ENCODE results near the gene RAB1A.
"Not testable (repeated sequence)": the region's sequence is repeated elsewhere in the genome, so short reads cannot be mapped to it uniquely, and the experiment has no call there.

GRCh38 chr2:65170611-65171477, 40.9 kb upstream of the RAB1A start:
- not testable (repeated sequence) for TF ChIP-seq CTCF (IDR thresholded peaks at IDR 0.05); EZH2 (IDR thresholded peaks at IDR 0.05; ENCODE audit: borderline replicate concordance, insufficient read depth, low read depth, low read length, poor library complexity, severe bottlenecking)
